Stomach (tissue), 9 donors: ENCODE data around the gene CD59. TPM values are rescaled to one million over a fixed set of nuclear protein-coding genes. Genes with fewer than 3 reads are reported as not detected.
A peak's percentile ranks its signal among the peaks of the same experiment; 100 is the strongest.

Experiments
- DNase-seq, 2 donors: peaks; one replicate each; pipeline versions ENCODE4 v3.0.0 to v3.0.0-alpha.2; 2013 to 2019
- H3K27ac ChIP-seq, 5 donors: fragments of 200-600 bp in 4 of 5; sonication (generic) in 4 of 5; one replicate each; pipeline ENCODE4 v1.5.1; 2013 to 2019; ENCODE audit warnings: mild to moderate bottlenecking in 1 of 5, moderate library complexity in 1 of 5
- H3K27me3 ChIP-seq, 3 donors: fragments of 200-600 bp; sonication (generic); one replicate each; pipeline ENCODE4 v1.5.1; 2017 to 2019; ENCODE audit warnings: mixed run types in 1 of 3
- H3K36me3 ChIP-seq, 4 donors: fragments of 200-600 bp; sonication (generic); 1 replicate in 3 of 4; 2 replicates in 1 of 4; pipeline ENCODE4 v1.5.1; 2016 to 2019
- H3K4me1 ChIP-seq, 4 donors: fragments of 200-600 bp; sonication (generic); one replicate each; pipeline ENCODE4 v1.5.1; 2016 to 2019
- H3K4me3 ChIP-seq, 4 donors: fragments of 200-600 bp; sonication (generic) in 3 of 4; one replicate each; pipeline ENCODE4 v1.5.1; 2016 to 2019; ENCODE audit warnings: mild to moderate bottlenecking in 1 of 4
- H3K9me3 ChIP-seq, 4 donors: fragments of 200-600 bp; sonication (generic); one replicate each; pipeline ENCODE4 v1.5.1; 2016 to 2019
- CTCF ChIP-seq, 7 experiments: fragments of 450-650 bp in 4 of 7; fragments of 200-600 bp in 3 of 7; sonication (generic) in 3 of 7; IDR thresholded peaks; one replicate each; pipeline ENCODE4 v1.5.1; 2016 to 2019; ENCODE audit warnings: antibody characterized with exemption in 7 of 7, control low read depth in 2 of 7, mild to moderate bottlenecking in 1 of 7
- EP300 ChIP-seq: sonication (generic); formaldehyde crosslinking; IDR thresholded peaks from one replicate; pipeline ENCODE4 v1.6.1; 2017; ENCODE audit warnings: antibody characterized with exemption
- POLR2A ChIP-seq, 4 donors: fragments of 450-650 bp; IDR thresholded peaks; one replicate each; pipeline ENCODE4 v1.6.1; 2016; ENCODE audit warnings: antibody characterized with exemption in 4 of 4, control low read depth in 2 of 4, mild to moderate bottlenecking in 1 of 4, moderate library complexity in 1 of 4
- POLR2AphosphoS5 ChIP-seq, 3 donors: sonication (generic); formaldehyde crosslinking; IDR thresholded peaks; one replicate each; pipeline ENCODE4 v1.6.1; 2016; ENCODE audit warnings: antibody characterized with exemption in 3 of 3
- WGBS, 5 donors: extraction: QIAGEN DNeasy Blood & Tissue Kit in 3 of 5; methylation state at CpG; one replicate each; pipeline versions ENCODE4 v1.1.5 to v1.1.7; 2013 to 2018; 5-methylcytosine and 5-hydroxymethylcytosine counted together
- intact Hi-C: fragments of 100-400 bp; cut with DNase I; formaldehyde crosslinking; loops from one replicate; pipeline ENCODE4 v1.15.1; 2023; ENCODE audit warnings: low total_unique reads
- polyA plus RNA-seq, 3 donors: library from polyadenylated mRNA; stranded (reverse); fragments of 200-250 nt; gene quantifications; one replicate each; pipeline ENCODE4 v1.2.3, GENCODE V29; 2013
- total RNA-seq, 5 donors: library from RNA; depleted of rRNA; stranded (reverse); fragments of >200 nt; gene quantifications; one replicate each; pipeline versions ENCODE4 v1.1.0 to v1.2.3, GENCODE V29; 2014 to 2016
- donor health status: healthy with polysubstance abuse.
- donor health status: Bipolar disorder and iron deficiency.
- donor health status: healthy.

CD59 gene
- total and polyA plus RNA-seq, 8 donors = 6.4 to 225 (median 138) TPM

- H3K4me1 ChIP-seq = no peaks in the 10 kb centered on the region
- 93 to 95% (median 94%) methylated on average over 6 of the region's 6 CpGs for WGBS, 5 donors
- H3K4me3 ChIP-seq = no peak overlapping the region
- no peaks in the 10 kb centered on the region for H3K9me3 ChIP-seq
- H3K27me3 ChIP-seq = peaks cover 0 to 11% (median 0%) of the 10 kb centered on the region in 3 donors
- H3K27ac ChIP-seq = no peak overlapping the region
- DNase-seq = no peak
- H3K36me3 ChIP-seq = no peaks in the 10 kb centered on the region
- intact Hi-C loops = no loop called here
- TF ChIP-seq EP300 (no peak), POLR2A (IDR thresholded peaks at IDR 0.05) (no peak), POLR2AphosphoS5 (IDR thresholded peaks at IDR 0.05) (no peak), CTCF (IDR thresholded peaks at IDR 0.05) (no peak)
These were observed 67.1 kb downstream of the CD59 start for GRCh38 chr11:33668951-33669596.

- no peak overlapping the region for H3K4me3 ChIP-seq
- H3K27ac ChIP-seq = no peak overlapping the region
- WGBS, 5 donors = 48 to 77% (median 55%) methylated on average over 6 of the region's 6 CpGs
- TF ChIP-seq POLR2A (IDR thresholded peaks at IDR 0.05) = no peak
- no peak for TF ChIP-seq EP300
- peak in 1 of 3 donors; percentile 39 for TF ChIP-seq POLR2AphosphoS5 (IDR thresholded peaks at IDR 0.05)
- no peak for TF ChIP-seq CTCF (IDR thresholded peaks at IDR 0.05)
- H3K27me3 ChIP-seq = peaks cover 0 to 11% (median 0%) of the 10 kb centered on the region in 3 donors
- DNase-seq = no peak
- H3K4me1 ChIP-seq = no peaks in the 10 kb centered on the region
- intact Hi-C loops = no loop called here
- no peaks in the 10 kb centered on the region for H3K9me3 ChIP-seq
- H3K36me3 ChIP-seq = no peaks in the 10 kb centered on the region
These were observed 67.8 kb downstream of the CD59 start for GRCh38 chr11:33668468-33668825.

GRCh38 chr11:33667819-33668467 is 68.3 kb downstream of the CD59 start:
- H3K27ac ChIP-seq = no peak overlapping the region
- no peaks in the 10 kb centered on the region for H3K36me3 ChIP-seq
- DNase-seq = no peak
- WGBS, 5 donors = 86 to 93% (median 90%) methylated on average over 18 of the region's 18 CpGs
- no peaks in the 10 kb centered on the region for H3K9me3 ChIP-seq
- intact Hi-C loops = no loop called here
- TF ChIP-seq EP300 (no peak), CTCF (IDR thresholded peaks at IDR 0.05) (no peak), POLR2AphosphoS5 (IDR thresholded peaks at IDR 0.05) (no peak), POLR2A (IDR thresholded peaks at IDR 0.05) (no peak)
- no peak overlapping the region for H3K4me3 ChIP-seq
- no peaks in the 10 kb centered on the region for H3K4me1 ChIP-seq
- peaks cover 0 to 11% (median 0%) of the 10 kb centered on the region in 3 donors for H3K27me3 ChIP-seq

GRCh38 chr11:33665350-33666106 is 70.7 kb downstream of the CD59 start:
- DNase-seq = no peak
- H3K27ac ChIP-seq = no peak overlapping the region
- intact Hi-C loops = no loop called here
- H3K4me1 ChIP-seq = no peaks in the 10 kb centered on the region
- no peaks in the 10 kb centered on the region for H3K9me3 ChIP-seq
- no peak overlapping the region for H3K4me3 ChIP-seq
- H3K27me3 ChIP-seq = peaks cover 0 to 11% (median 0%) of the 10 kb centered on the region in 3 donors
- 69 to 81% (median 72%) methylated on average over 5 to 6 of the region's 6 CpGs for WGBS, 5 donors
- no peak for TF ChIP-seq EP300
- no peaks in the 10 kb centered on the region for H3K36me3 ChIP-seq
